Endothelial cell of umbilical vein (primary cell): ENCODE measurements around the gene METTL24. TPM values are rescaled to one million over a fixed set of nuclear protein-coding genes. Genes with fewer than 3 reads are reported as not detected.

Experiments
- BruUV-seq: library from RNA; stranded (reverse); fragments of 400-500 nt; replicated peaks from 2 replicates; lab custom pipeline; 2021; lab: Mats Ljungman, UMichigan
- CTCF ChIA-PET: fragments of 300-600, 350-600 bp; sonication (Branson Sonifier 250); formaldehyde crosslinking; loops from one replicate; lab custom pipeline; 2021; ENCODE audit warnings: antibody characterized with exemption, inconsistent platforms; lab: Charles Lee
- POLR2A ChIA-PET: fragments of 300-600, 350-600 bp; sonication (Branson Sonifier 250); formaldehyde crosslinking; loops from one replicate; lab custom pipeline; 2021; ENCODE audit warnings: antibody characterized with exemption, inconsistent platforms; lab: Charles Lee
- DNase-seq: peaks from one replicate; pipeline ENCODE4 v3.0.0-alpha.2; 2011; ENCODE audit warnings: low read depth, low spot score
- FAIRE-seq: peaks from 2 replicates; lab custom pipeline; 2011; peaks lifted over from hg19 to GRCh38; lab: Jason Lieb, UNC
- H2AFZ ChIP-seq: 2 replicates; pipeline ENCODE4 v1.6.0; 2012; ENCODE audit warnings: low read depth, low read length, control low read depth, inconsistent platforms
- H3K27ac ChIP-seq: 2 replicates; pipeline ENCODE4 v1.5.1; 2011; ENCODE audit warnings: low read depth, mild to moderate bottlenecking, control low read depth, low read length, moderate library complexity; ENCODE audit not compliant: insufficient read depth
- H3K27me3 ChIP-seq, 2 experiments: 2 replicates each; pipeline versions ENCODE4 v1.6.0 to v1.6.1; 2011; ENCODE audit warnings: low read length in 2 of 2, mixed read lengths in 1 of 2; ENCODE audit not compliant: control insufficient read depth in 2 of 2, insufficient read depth in 2 of 2
- H3K36me3 ChIP-seq, 2 experiments: 2 replicates in 1 of 2; 3 replicates in 1 of 2; pipeline ENCODE4 v1.5.1; 2011; ENCODE audit warnings: low read length in 2 of 2, mild to moderate bottlenecking in 1 of 2, moderate library complexity in 1 of 2; ENCODE audit not compliant: control insufficient read depth in 2 of 2, insufficient read depth in 2 of 2; ENCODE audit errors: extremely low read depth in 1 of 2
- H3K4me1 ChIP-seq: 3 replicates; pipeline ENCODE4 v1.5.1; 2011; ENCODE audit warnings: mild to moderate bottlenecking, low read length; ENCODE audit not compliant: control insufficient read depth, insufficient read depth; ENCODE audit errors: extremely low read depth
- H3K4me2 ChIP-seq: 2 replicates; pipeline ENCODE4 v1.6.1; 2011; ENCODE audit warnings: low read length, control low read depth, mixed read lengths; ENCODE audit not compliant: insufficient read depth
- H3K4me3 ChIP-seq, 3 experiments: fragments of 200-600 bp in 1 of 3; sonication (generic), shearing (Covaris generic) in 1 of 3; replicated peaks in 1 of 3; 2 replicates each; pipeline ENCODE4 v1.5.1; 2011 to 2016; ENCODE audit warnings: control low read depth in 3 of 3, low read length in 3 of 3, mild to moderate bottlenecking in 2 of 3, inconsistent platforms in 1 of 3, low read depth in 1 of 3, moderate library complexity in 1 of 3; ENCODE audit not compliant: insufficient read depth in 1 of 3
- H3K79me2 ChIP-seq: 2 replicates; pipeline ENCODE4 v1.6.0; 2012; ENCODE audit warnings: low read length, inconsistent platforms; ENCODE audit not compliant: control insufficient read depth, insufficient read depth
- H3K9ac ChIP-seq: replicated peaks from 2 replicates; pipeline ENCODE3; 2011; ENCODE audit warnings: low read length, control low read depth; ENCODE audit not compliant: insufficient read depth; ENCODE audit errors: extremely low read depth
- H3K9me1 ChIP-seq: replicated peaks from 3 replicates; pipeline ENCODE4 v1.6.0; 2011; ENCODE audit warnings: mild to moderate bottlenecking, low read length; ENCODE audit not compliant: control insufficient read depth, insufficient read depth; ENCODE audit errors: extremely low read depth
- H3K9me3 ChIP-seq: replicated peaks from 2 replicates; pipeline ENCODE4 v1.5.1; 2012; ENCODE audit warnings: low read length, inconsistent platforms; ENCODE audit not compliant: control insufficient read depth, insufficient read depth
- H4K20me1 ChIP-seq: replicated peaks from 2 replicates; pipeline ENCODE3; 2011; ENCODE audit warnings: mild to moderate bottlenecking, low read length; ENCODE audit not compliant: control insufficient read depth, insufficient read depth; ENCODE audit errors: extremely low read depth
- EZH2 ChIP-seq: IDR thresholded peaks from 2 replicates; pipeline ENCODE4 v1.6.1; 2012; ENCODE audit warnings: borderline replicate concordance, low read depth, mild to moderate bottlenecking, moderate library complexity, low read length, inconsistent platforms; ENCODE audit not compliant: severe bottlenecking
- FOS ChIP-seq: IDR thresholded peaks from 2 replicates; pipeline ENCODE4 v1.6.1; 2011; ENCODE audit warnings: mild to moderate bottlenecking, low read length, moderate library complexity, borderline replicate concordance; ENCODE audit not compliant: insufficient read depth
- GATA2 ChIP-seq: IDR thresholded peaks from 2 replicates; pipeline ENCODE4 v1.7.0; 2011; ENCODE audit warnings: low read depth, mild to moderate bottlenecking, moderate library complexity, mixed read lengths, low read length; ENCODE audit not compliant: insufficient read length, insufficient read depth
- JUN ChIP-seq: IDR thresholded peaks from 2 replicates; pipeline ENCODE4 v1.6.1; 2011; ENCODE audit warnings: borderline replicate concordance, low read depth; ENCODE audit not compliant: insufficient read length, insufficient read depth
- MYC ChIP-seq: IDR thresholded peaks from one replicate; pipeline ENCODE4 v1.6.1; 2011; ENCODE audit warnings: mild to moderate bottlenecking, low read depth, low read length
- POLR2A ChIP-seq: IDR thresholded peaks from 2 replicates; pipeline ENCODE4 v1.6.1; 2012; ENCODE audit warnings: low read depth, mild to moderate bottlenecking, control low read depth, low read length
- POLR2AphosphoS5 ChIP-seq: IDR thresholded peaks from 2 replicates; pipeline ENCODE4 v1.6.1; 2012; ENCODE audit warnings: low read depth, mild to moderate bottlenecking, control low read depth, low read length, moderate library complexity; ENCODE audit not compliant: insufficient read depth
- dilution Hi-C: fragments of 300-500 bp; cut with MboI; formaldehyde crosslinking; loops from one replicate; pipeline ENCODE4 v1.15.0; 2019; ENCODE audit warnings: low sequenced_read_pairs; ENCODE audit not compliant: extremely low pct_ligation_motif_present
- intact Hi-C: fragments of 100-400 bp; cut with micrococcal nuclease; formaldehyde crosslinking; loops from one replicate; pipeline ENCODE4 v1.10.0; 2022
- polyA plus RNA-seq, 4 experiments: library from polyadenylated mRNA; depleted of rRNA in 3 of 4; stranded (reverse) in 3 of 4; unstranded in 1 of 4; fragments of >200 nt; gene quantifications; 2 replicates each; pipeline versions ENCODE4 v1.2.1 to v1.2.3, GENCODE V29; 2011 to 2012; ENCODE audit warnings: missing spikeins in 1 of 4
- total RNA-seq: library from RNA; stranded (reverse); gene quantifications from 2 replicates; pipeline ENCODE4 v1.2.3, GENCODE V29; 2021
- TF ChIP-seq, protein P1 (sequence below), 2 donors: IDR thresholded peaks; 1 replicate in 1 of 2; 2 replicates in 1 of 2; pipeline ENCODE4 v1.5.1; 2011; ENCODE audit warnings: low read length in 2 of 2, mild to moderate bottlenecking in 2 of 2, moderate library complexity in 2 of 2, control low read depth in 1 of 2, inconsistent platforms in 1 of 2, low read depth in 1 of 2; ENCODE audit not compliant: insufficient read depth in 1 of 2; ENCODE audit errors: extremely low read depth in 1 of 2
- TF ChIP-seq, protein P2 (sequence below): IDR thresholded peaks from 2 replicates; pipeline ENCODE4 v1.6.1; 2011; ENCODE audit not compliant: insufficient read depth, insufficient read length

METTL24 gene
- total and polyA plus RNA-seq, 2 donors (not counting 3 experiments of a cell fraction or from before 2014, with no cell fraction given) = not detected

DNA sequence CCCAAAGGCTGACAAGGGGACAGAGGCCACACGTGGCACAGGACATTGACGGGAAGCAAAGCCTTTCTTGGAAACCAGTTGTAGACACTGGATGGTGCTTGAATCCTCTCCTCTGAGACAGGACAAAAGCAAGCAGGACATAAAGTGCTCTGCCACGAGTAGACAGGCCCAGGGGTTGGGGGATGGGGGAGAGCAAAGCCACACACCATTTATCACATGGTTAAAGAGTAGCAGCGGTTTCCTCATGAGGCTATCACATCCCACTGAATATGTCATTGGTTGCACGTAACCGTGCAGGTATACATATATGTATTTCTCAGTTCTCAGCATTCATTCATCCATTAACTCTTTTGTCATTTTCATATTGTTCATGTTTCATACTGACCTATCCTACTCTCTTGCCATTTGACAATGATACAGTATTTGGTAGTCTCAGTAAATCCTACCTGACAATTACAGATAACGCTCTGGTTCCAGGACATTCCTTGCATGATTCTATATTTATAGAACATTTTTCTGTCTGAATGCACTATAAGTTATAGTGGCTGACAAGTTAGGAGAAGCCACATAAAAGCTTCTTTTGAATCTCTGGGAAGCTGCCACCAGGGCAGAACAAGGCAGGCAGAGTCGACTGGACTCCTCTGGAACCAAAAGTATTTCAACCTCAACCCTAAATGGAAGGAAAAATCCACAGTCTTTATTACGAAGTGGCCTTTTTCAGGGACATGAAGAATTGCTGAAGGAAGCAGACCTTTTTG is 23.5 kb downstream of the METTL24 start:
- ChIA-PET CTCF (interaction anchor here (0.9 kb wide), 1 partner anchor 295 kb away, joined by 4 read pairs; no protein-coding TSS in a partner anchor), POLR2A (no interaction called here)
- Histone ChIP-seq H3K9me3 (no peaks in the 10 kb centered on the region), H3K27ac (no peak overlapping the region), H4K20me1 (no peaks in the 10 kb centered on the region), H3K9ac (no peak overlapping the region), H2AFZ (no peak overlapping the region), H3K9me1 (no peaks in the 10 kb centered on the region), H3K27me3 (peaks cover 18 to 28% of the 10 kb centered on the region in 2 experiments), H3K79me2 (no peaks in the 10 kb centered on the region), H3K36me3 (no peaks in the 10 kb centered on the region), H3K4me3 (no peak overlapping the region), H3K4me1 (no peaks in the 10 kb centered on the region), H3K4me2 (no peak overlapping the region)
- intact Hi-C loops = no loop called here
- dilution Hi-C loops = no loop called here
- no TSS peak for BruUV-seq
- TF ChIP-seq, protein P1, sequence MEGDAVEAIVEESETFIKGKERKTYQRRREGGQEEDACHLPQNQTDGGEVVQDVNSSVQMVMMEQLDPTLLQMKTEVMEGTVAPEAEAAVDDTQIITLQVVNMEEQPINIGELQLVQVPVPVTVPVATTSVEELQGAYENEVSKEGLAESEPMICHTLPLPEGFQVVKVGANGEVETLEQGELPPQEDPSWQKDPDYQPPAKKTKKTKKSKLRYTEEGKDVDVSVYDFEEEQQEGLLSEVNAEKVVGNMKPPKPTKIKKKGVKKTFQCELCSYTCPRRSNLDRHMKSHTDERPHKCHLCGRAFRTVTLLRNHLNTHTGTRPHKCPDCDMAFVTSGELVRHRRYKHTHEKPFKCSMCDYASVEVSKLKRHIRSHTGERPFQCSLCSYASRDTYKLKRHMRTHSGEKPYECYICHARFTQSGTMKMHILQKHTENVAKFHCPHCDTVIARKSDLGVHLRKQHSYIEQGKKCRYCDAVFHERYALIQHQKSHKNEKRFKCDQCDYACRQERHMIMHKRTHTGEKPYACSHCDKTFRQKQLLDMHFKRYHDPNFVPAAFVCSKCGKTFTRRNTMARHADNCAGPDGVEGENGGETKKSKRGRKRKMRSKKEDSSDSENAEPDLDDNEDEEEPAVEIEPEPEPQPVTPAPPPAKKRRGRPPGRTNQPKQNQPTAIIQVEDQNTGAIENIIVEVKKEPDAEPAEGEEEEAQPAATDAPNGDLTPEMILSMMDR (IDR thresholded peaks at IDR 0.05; ENCODE audit: extremely low read depth in 1 of 2, insufficient read depth in 1 of 2, low read depth in 1 of 2, low read length in 2 of 2) = no peak
- TF ChIP-seq JUN (no peak), FOS (no peak), POLR2AphosphoS5 (no peak), MYC (no peak), POLR2A (no peak), EZH2 (no peak), GATA2 (no peak)
- TF ChIP-seq, protein P2, sequence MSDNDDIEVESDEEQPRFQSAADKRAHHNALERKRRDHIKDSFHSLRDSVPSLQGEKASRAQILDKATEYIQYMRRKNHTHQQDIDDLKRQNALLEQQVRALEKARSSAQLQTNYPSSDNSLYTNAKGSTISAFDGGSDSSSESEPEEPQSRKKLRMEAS = no peak
- DNase-seq (no peak), FAIRE-seq (no peak)
